Uterus (tissue), 4 donors: Measurements from ENCODE around the gene LKAAEAR1. TPM values are rescaled to one million over a fixed set of nuclear protein-coding genes. Genes with fewer than 3 reads are reported as not detected.

Experiments
- DNase-seq, 2 donors: peaks; one replicate each; pipeline ENCODE4 v3.0.0-alpha.2; 2019 to 2020
- H3K27ac ChIP-seq, 2 donors: fragments of 200-600 bp; sonication (generic); 1 replicate in 1 of 2; 2 replicates in 1 of 2; pipeline ENCODE4 v1.5.1; 2016 to 2018
- H3K27me3 ChIP-seq, 2 donors: fragments of 200-600 bp; sonication (generic); one replicate each; pipeline ENCODE4 v1.5.1; 2018 to 2019; ENCODE audit warnings: control low read depth in 1 of 2
- H3K36me3 ChIP-seq, 2 donors: fragments of 200-600 bp; sonication (generic); one replicate each; pipeline ENCODE4 v1.5.1; 2019; ENCODE audit warnings: control low read depth in 1 of 2
- H3K4me1 ChIP-seq, 2 donors: fragments of 200-600 bp; sonication (generic); one replicate each; pipeline ENCODE4 v1.5.1; 2018 to 2019; ENCODE audit warnings: control low read depth in 1 of 2
- H3K4me3 ChIP-seq, 2 donors: fragments of 200-600 bp; sonication (generic); 1 replicate in 1 of 2; 2 replicates in 1 of 2; pipeline ENCODE4 v1.5.1; 2018 to 2019; ENCODE audit warnings: mild to moderate bottlenecking in 1 of 2
- H3K9me3 ChIP-seq, 2 donors: fragments of 200-600 bp; sonication (generic); one replicate each; pipeline ENCODE4 v1.5.1; 2019; ENCODE audit warnings: control low read depth in 1 of 2
- CTCF ChIP-seq, 4 experiments: fragments of 200-600 bp in 2 of 4; fragments of 450-650 bp in 2 of 4; sonication (generic) in 2 of 4; IDR thresholded peaks; one replicate each; pipeline ENCODE4 v1.5.1; 2016 to 2019; ENCODE audit warnings: antibody characterized with exemption in 4 of 4, mild to moderate bottlenecking in 2 of 4, moderate library complexity in 1 of 4
- POLR2A ChIP-seq, 2 donors: fragments of 450-650 bp; IDR thresholded peaks; one replicate each; pipeline ENCODE4 v1.6.1; 2016; ENCODE audit warnings: antibody characterized with exemption in 2 of 2, mild to moderate bottlenecking in 1 of 2, moderate library complexity in 1 of 2
- intact Hi-C: fragments of 100-400 bp; cut with DNase I; formaldehyde crosslinking; loops from one replicate; pipeline ENCODE4 v1.15.1; 2023; ENCODE audit warnings: low total_unique reads
- total RNA-seq, 4 donors: library from RNA; depleted of rRNA in 3 of 4; stranded (reverse); fragments of >200 nt in 3 of 4; gene quantifications; one replicate each; pipeline versions ENCODE4 v1.1.0 to v1.2.4, GENCODE V29; 2014 to 2023
- donor health status: DM: yes; HTN: yes; CAD: no.

LKAAEAR1 gene
- total RNA-seq, 4 donors from 2014 or later = not detected

GRCh38 chr20:64069209-64069613 is 15.0 kb downstream of the LKAAEAR1 start:
- H3K9me3 ChIP-seq = no peaks in the 10 kb centered on the region
- no peaks in the 10 kb centered on the region for H3K27me3 ChIP-seq
- no peaks in the 10 kb centered on the region for H3K36me3 ChIP-seq
- H3K27ac ChIP-seq = no peak overlapping the region
- intact Hi-C loops = no loop called here
- no peak overlapping the region for H3K4me3 ChIP-seq
- TF ChIP-seq CTCF (IDR thresholded peaks at IDR 0.05) = no peak
- TF ChIP-seq POLR2A (IDR thresholded peaks at IDR 0.05) = no peak
- DNase-seq = no peak
- peaks cover 0 to 8% of the 10 kb centered on the region in 2 donors for H3K4me1 ChIP-seq

GRCh38 chr20:64068386-64069208 is 15.6 kb downstream of the LKAAEAR1 start:
- H3K4me3 ChIP-seq = no peak overlapping the region
- no peak for TF ChIP-seq POLR2A (IDR thresholded peaks at IDR 0.05)
- no peaks in the 10 kb centered on the region for H3K27me3 ChIP-seq
- no peak for DNase-seq
- no peak overlapping the region for H3K27ac ChIP-seq
- intact Hi-C loops = no loop called here
- no peaks in the 10 kb centered on the region for H3K9me3 ChIP-seq
- H3K4me1 ChIP-seq = peaks cover 0 to 14% of the 10 kb centered on the region in 2 donors
- H3K36me3 ChIP-seq = no peaks in the 10 kb centered on the region

DNA sequence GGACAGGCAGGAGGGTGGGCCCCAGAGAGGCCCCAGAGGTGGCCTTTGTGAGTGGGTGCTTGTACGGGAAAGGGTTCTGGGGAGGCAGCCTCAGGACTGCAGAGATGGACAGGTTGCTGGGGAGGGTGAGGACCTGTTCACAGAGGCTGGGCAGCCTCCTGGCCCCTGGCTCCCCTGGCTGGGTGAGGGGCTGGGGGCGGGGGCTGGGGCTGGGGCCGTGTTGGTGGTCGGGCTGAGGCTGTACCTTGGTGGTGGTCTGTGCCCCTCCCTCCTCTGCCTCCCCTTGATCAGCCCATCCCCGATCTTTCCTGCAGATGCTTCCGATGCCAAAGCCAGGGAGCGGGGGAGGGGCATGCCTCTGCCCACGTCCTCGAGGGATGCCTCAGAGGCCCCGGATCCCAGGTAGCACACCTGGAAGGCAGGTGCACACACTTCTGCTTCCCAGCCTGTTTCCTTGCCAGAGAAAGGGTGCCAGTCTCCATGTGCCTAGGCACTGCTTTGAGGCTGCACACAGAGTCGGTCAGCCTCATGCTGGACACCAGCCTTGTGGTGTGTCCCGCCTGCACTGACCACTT is 16.4 kb downstream of the LKAAEAR1 start:
- TF ChIP-seq POLR2A (IDR thresholded peaks at IDR 0.05) (no peak), CTCF (IDR thresholded peaks at IDR 0.05) (no peak)
- H3K27ac ChIP-seq = no peak overlapping the region
- intact Hi-C loops = no loop called here
- H3K9me3 ChIP-seq = no peaks in the 10 kb centered on the region
- H3K4me3 ChIP-seq = no peak overlapping the region
- H3K4me1 ChIP-seq = peaks cover 0 to 14% of the 10 kb centered on the region in 2 donors
- H3K36me3 ChIP-seq = no peaks in the 10 kb centered on the region
- H3K27me3 ChIP-seq = no peaks in the 10 kb centered on the region
- DNase-seq = no peak

GRCh38 chr20:64067005-64067632 is 17.1 kb downstream of the LKAAEAR1 start:
- intact Hi-C loops = no loop called here

DNA sequence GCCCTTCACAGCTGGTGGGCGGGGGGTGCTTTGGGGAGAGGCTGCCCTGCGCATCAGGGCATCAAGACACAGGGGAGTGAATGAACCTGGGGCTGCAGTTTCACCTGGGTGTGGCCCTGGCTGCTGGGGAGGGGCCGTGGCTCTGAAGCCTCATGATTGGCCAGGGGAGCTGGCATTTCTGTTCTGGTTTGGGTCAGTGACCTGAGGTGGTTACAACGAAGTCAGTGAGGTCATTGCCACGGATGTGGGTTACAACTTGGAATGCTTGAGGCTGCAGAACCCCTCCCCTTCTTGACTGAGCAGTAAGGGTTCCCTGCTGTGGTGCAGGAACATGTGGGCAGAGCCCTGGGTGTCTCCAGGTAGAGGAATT is 18.2 kb downstream of the LKAAEAR1 start:
- H3K9me3 ChIP-seq = no peaks in the 10 kb centered on the region
- peaks cover 0 to 20% of the 10 kb centered on the region in 2 donors for H3K4me1 ChIP-seq
- TF ChIP-seq CTCF (IDR thresholded peaks at IDR 0.05) (no peak), POLR2A (IDR thresholded peaks at IDR 0.05) (no peak)
- no peak for DNase-seq
- no peaks in the 10 kb centered on the region for H3K27me3 ChIP-seq
- no peak overlapping the region for H3K4me3 ChIP-seq
- H3K36me3 ChIP-seq = no peaks in the 10 kb centered on the region
- intact Hi-C loops = no loop called here
- no peak overlapping the region for H3K27ac ChIP-seq

More at GRCh38 chr20:64067005-64067632, 17.1 kb downstream of the LKAAEAR1 start:
- H3K4me1 ChIP-seq = peaks cover 0 to 18% of the 10 kb centered on the region in 2 donors
- H3K27ac ChIP-seq = no peak overlapping the region
- no peaks in the 10 kb centered on the region for H3K36me3 ChIP-seq
- TF ChIP-seq POLR2A (IDR thresholded peaks at IDR 0.05) (no peak), CTCF (IDR thresholded peaks at IDR 0.05) (no peak)
- H3K4me3 ChIP-seq = no peak overlapping the region
- H3K27me3 ChIP-seq = no peaks in the 10 kb centered on the region
- no peak for DNase-seq
- H3K9me3 ChIP-seq = no peaks in the 10 kb centered on the region
